Stimulated activated CD8-positive, alpha-beta memory T cell treated with anti-CD3 and anti-CD28 coated beads, Interleukin-2, amount 100 ng/mL, for 1 hour (primary cell): ENCODE data around the gene AASS.
A peak's percentile ranks its signal among the peaks of the same experiment; 100 is the strongest.
"Not testable (repeated sequence)": the region's sequence is repeated elsewhere in the genome, so short reads cannot be mapped to it uniquely, and the experiment has no call there.

Experiments
- DNase-seq, 2 donors: peaks; one replicate each; pipeline ENCODE4 v3.0.0-alpha.2; 2020; ENCODE audit warnings: low read depth in 2 of 2

AASS gene

DNA sequence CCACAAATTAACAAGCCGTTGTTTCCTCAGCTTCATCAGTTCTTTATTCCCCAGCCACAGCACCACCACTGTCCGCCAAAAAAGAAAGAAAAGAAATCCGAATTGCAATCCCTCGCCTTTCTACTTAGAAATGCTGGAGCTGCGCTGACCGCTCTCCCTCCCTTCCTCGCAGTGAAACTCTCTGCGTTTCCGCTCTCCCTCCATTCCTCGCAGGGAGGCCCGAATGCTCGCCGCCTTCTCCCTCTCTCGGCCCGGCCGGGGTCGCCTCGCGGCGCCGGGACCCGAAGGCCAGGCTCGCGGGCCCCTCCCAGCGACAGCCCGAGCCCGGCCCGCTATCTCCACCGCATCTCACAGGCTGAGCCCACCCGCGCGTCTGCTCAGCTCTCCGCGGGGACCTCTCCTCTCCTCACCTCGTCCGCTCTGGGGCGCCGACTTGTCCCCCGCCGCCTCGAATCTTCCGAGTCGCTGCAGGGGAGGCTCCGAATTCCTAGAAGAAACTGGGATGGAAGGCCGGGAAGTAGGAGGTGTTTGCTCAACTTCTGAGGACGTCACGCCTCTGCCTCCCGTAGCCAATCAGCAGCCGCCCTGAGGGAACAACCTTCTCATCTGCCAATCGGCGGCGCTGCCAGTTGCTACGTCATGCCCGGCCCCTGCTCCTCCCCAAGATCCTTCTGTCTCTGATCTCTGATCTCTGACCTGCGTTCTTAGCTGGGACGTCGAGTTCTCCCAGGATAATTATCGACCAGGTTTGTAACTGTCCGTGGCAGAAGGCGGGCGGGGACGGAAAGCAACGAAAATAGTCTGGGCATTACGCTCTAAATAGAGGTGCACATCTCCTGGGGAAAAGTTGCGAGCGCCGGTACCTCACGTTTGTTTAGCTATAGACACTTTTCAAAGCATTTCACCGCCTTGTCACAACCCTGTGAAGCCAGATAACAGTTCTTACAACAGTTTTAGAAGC, at the start of gene AASS:
TSS of gene AASS (minus strand) at position 499 of the 961 bp plus-strand sequence. CDS start 10,523 bp downstream, outside the sequence.
- peak; percentile 53 for DNase-seq

DNA sequence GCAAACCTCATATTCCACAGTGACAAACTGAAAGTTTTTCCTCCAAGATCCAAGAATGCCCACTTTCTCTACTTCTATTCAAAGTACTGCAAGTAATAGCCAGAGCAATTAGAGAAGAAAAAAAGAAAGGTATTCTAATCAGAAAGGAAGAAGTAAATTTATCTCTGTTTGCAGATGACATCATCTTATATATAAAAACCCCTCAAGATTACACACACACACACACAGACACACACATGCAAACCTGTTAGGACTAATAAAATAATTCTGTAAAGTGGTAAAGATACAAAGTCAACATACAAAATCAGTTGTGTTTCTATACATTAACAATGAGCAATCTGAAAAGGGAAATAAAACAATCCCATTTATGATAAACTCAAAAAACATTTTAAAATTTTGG, 44.7 kb upstream of the AASS start:
- no peak for DNase-seq

DNA sequence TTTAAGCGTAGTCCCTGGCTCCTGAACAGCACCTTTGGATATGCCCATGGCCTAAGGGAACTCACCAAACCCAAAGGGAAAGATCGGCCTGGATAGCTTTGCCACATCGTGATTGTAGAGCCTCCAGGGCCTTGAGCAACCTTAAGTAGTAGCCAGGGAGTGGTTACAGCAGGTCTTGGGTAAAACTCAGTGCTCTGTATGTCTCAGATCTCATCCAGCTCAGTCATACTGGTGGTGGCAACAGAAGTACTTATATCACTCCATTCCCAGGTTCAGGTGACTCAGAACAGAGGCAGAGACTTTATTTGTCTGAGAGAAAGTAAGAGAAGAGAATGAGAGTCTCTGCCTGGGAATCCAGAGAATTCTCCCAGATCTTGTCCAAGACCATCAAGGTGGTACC, 39.1 kb upstream of the AASS start:
- DNase-seq, result no peak

DNA sequence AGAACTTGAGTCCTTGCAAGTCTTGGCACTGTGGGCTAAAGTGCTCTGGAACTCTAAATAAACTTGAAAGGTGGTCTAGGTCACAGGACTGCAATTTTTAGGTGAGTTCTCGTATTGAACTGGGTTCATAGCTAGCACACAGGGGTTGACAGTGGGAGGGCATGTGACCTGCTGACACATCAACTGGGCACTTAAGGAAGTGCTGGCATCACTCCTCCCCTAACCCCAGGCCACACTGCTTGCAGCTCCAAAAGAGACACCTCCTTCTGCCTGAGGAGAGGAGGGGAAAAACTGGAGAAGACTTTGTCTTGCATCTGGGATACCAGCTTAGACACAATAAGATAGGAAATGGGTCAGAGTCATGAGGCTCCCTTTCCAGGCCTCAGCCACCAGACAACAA, 38.0 kb upstream of the AASS start:
- DNase-seq, result no peak

GRCh38 chr7:122172144-122172543, 28.1 kb upstream of the AASS start:
- not testable (repeated sequence) for DNase-seq

GRCh38 chr7:122166740-122167139, 22.7 kb upstream of the AASS start:
- no peak for DNase-seq

DNA sequence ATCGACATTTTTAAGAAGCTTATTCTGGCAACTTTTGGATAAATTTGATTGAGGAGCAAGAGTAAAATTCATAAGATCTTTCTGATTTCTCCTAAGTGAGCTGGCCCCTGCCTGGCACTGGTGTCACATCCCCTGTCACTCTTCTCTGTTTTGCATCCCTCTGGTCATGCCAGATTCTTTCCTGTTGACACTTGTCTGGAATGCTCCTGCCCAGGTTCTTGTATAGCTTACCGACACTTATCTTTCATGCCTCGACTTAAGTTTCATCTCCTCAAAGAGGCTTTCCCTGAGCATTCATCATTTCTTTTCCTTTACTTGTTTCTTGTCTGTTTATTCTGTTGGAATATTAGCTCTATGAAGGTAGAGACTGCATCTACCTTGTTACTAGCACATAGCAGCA, 22.2 kb upstream of the AASS start:
- DNase-seq, result no peak

DNA sequence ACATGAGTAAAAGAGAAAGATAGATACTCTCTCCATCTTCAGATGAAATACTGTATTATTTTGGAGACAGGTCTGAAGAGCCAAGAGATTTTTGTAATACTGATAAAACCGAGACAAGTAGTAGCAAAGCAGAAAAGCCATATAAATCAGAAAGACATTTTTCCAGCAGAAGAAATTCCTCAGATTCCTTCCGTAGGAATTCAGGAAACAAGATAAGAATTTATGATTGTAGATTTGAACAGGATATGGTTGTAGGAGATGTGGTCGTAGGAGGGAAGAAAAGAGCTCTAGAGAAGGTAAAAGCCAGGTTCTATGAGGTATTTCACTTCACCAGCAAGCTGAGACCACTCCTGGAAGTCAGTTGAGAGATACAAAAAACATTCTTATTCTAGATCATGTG, 17.6 kb upstream of the AASS start:
- no peak for DNase-seq

DNA sequence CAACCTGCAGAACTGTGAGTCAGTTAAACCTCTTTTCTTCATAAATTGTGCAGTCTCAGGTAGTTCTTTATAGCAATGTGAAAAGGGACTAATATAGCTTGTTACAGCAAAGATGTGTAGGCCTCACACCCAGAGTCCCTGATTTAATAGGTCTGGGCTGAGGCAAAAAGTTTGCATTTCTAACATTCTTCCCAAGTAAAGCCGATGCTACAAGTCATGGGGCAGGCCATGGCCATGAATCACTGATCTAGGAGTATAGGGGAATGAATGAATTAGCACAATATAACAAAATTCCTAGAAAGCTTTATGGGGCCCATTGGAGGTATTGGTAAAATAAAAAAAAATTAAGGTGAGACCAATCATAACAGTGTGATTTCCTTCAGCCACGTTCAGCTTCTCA, 11.5 kb upstream of the AASS start:
- DNase-seq, result no peak

GRCh38 chr7:122148878-122149277, 4.8 kb upstream of the AASS start:
- no peak for DNase-seq

GRCh38 chr7:122148081-122148480, 4.0 kb upstream of the AASS start:
- no peak for DNase-seq

DNA sequence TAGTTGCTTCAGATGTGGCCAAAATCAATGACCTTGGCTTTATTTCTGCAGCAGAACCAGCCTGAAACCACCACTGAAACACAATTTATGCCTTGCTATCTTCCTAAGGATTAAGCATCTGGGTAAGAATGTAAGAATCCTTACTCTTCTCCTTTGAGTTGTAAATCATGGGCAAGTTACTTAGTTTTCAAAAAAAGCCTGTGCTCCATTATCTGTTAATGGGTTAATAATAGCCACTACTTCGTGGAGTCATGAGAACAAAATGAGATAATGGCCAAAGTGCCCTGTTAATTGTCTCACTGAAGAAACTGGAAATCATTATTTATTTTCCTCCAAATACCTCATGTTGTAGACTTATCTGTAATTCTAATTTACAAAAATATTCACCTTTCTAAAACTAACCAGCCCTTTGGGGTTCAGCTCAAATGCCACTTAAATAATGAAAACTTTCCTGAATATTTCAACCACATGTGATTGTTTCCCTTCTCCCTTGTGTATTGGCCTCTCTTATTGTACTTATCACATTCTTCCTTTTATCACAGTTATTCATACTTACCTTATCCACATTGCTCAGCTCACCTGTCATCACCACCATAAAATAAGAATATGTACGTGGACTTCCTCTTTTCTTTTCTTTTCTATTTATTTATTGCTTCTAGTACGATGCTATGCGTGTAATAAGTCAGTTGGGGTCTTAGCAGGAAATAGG, 2.0 kb upstream of the AASS start:
- DNase-seq, result no peak

DNA sequence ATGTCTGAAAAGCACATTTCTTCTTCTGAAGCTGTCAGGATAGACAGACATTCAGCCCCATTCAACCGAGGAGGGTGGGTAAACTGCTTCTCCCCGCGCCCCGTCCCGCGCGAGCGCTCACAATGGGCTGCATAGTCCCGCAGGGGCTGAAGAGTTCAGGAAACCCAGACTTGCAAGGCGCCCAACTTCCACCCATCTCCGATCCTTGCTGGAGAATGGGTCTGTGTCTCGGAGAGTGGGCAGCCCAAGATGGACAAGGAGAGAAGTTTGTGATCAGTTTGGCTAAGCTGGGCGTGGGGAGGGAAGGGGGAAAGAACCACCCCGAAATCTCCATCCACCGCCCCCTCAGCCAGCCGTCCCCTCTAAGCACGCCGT, 686 bp downstream of the AASS start:
- no peak for DNase-seq

DNA sequence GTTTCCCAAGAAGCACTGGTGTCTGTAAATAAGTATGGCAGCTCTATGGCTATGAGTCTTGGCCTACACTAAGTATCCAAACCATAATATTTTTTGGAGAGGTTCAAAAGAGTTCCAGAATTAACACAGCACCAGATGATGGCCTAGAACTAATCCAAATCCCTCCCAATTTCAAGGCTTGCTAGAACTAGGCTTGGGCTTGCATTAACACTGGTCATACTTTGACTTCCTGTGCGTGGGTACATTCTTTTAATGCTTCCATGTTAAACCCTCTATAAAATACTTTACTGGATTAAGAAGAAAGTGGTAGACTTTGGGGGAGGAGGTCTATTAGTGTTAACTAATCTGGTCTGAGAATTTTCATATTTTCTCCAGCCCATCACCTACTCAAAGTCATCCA, 3.1 kb downstream of the AASS start:
- DNase-seq, result no peak

DNA sequence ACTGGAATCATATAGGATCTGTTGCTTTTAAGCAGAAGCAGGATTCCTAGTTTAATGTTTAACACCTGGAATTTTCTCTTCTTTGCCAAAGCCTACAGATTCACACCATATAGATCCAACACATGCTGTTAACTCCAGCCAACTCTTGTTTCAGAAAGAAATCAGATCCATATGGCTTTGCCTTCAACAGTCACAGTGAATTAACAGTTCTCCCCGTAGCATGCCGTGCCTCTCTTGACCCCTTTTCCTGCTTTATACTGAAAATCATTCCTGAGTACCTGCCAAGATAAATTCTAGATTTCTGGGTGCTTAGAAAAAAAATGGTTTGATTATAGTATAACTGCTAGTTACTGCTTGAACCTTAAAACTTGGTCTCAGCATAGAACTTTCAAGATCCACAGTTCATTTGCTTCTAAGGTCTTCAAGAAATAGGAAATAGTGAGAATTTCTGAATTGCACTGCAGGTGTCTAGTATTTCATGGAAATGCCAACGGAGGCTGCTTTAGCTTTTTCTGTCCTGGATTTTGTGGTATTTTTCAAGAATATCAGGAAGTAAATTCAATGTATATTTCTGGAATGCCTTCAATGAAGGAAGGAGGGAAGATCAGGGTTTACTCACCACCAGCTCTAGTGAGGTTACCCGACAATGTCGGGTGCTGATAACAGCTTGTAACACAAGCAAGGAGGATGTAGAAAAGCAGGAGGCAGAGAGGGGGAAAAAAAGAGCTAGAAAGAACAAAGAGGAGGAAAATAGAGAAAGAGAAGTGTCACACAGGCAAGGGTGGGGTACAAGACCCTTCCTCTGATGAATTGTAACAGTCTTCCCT, 6.6 kb downstream of the AASS start:
- no peak for DNase-seq

- no peak for DNase-seq
Measured at GRCh38 chr7:122136639-122137245, 7.3 kb downstream of the AASS start.

DNA sequence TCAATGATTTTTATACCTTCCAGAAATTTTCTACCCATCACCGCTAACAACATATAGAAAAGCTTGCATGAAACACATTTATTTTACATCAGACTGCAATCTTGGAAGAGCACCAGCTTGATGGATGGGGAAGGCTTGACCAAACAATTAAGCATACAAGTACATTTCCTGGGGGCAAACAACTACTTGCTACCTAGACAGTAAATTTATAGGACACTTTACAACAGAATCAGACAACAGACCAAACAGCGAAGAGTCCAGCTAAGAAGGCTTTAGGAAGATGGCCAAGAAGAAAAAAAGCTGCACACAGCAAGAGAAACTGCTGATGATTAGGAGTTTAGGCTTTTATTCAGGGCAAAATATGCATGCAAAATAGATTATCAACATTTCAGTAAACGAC, 8.0 kb downstream of the AASS start:
- no peak for DNase-seq

DNA sequence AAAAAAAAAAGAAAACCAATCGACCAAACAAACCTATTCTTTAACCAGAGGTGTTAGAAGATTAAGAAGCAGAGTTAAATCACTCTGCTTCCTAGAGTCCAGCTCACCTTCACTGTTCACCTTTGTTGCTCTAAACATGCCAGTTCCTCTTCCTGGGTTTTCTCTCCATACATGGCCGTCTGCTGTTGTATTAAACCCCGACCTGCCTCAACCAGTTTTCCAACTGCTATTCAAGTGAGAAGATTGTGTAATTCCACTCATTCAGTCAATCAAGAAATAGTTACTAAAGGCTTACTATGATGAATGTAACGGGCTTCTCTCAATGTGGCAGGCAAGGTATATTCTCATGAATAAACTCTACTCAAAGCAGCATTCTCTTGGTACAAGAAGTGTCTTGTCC, 8.8 kb downstream of the AASS start:
- no peak for DNase-seq

GRCh38 chr7:122134793-122135192, 9.3 kb downstream of the AASS start:
- DNase-seq, result not testable (repeated sequence)

GRCh38 chr7:122133477-122133876, 10.6 kb downstream of the AASS start:
- DNase-seq, result no peak

DNA sequence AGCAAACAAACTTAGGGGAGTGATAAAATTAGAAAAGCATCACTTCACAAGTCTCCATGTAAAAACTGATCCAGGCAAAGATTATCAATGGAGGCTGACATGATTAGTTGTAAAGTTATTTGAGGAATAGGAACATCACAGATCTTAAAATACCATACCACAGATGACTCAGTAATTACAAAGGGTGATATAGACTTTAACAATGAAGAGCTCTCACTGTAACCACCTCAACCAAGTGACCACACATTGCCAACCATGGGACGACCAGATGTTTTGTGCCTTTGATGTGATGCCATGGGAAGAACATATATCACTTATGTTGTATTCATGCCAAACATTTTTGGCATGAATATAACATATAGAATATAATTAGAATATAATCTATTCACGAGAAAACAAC, 11.7 kb downstream of the AASS start:
- DNase-seq, result no peak

DNA sequence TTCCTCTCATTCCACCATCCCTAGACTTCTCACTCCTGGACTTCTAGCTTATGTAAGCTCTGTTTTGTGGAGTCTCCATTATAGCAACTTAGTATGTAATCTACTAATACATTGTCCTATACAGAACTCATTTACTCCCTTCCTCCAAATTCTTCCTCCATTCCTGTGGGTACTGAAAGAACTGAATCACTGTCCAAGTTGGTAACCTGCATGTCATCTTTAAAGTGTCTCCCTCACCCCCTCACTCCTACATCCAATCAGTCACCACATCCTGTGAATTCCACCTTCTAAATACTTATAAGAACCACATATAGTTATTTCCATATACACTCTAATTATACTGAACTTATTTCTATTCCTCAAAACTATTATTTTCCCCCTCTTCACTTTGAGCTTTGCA, 20.3 kb downstream of the AASS start:
- DNase-seq, result no peak
